RWPE1 (cell line): Measurements from ENCODE around the gene RALGPS2.

Experiments used
- CTCF ChIA-PET: fragments of 350-600 bp; sonication (Branson Sonifier 250); formaldehyde crosslinking; extraction: SDS; loops from one replicate; lab custom pipeline; 2021; lab: Yijun Ruan, JAX
- POLR2A ChIA-PET: fragments of 400-600 bp; formaldehyde crosslinking; extraction: SDS; loops from one replicate; lab custom pipeline; 2020; ENCODE audit warnings: antibody characterized with exemption; ENCODE audit not compliant: low non-redundant PET; lab: Yijun Ruan, JAX
- DNase-seq: peaks from one replicate; pipeline ENCODE4 v3.0.0; 2012; ENCODE audit warnings: low spot score
- H3K27ac ChIP-seq: fragments of 450-650 bp; 2 replicates; pipeline ENCODE4 v1.5.1; 2017
- TF ChIP-seq, protein P1 (sequence below): fragments of 450-650 bp; conservative IDR thresholded peaks from 2 replicates; pipeline ENCODE4 v1.5.1; 2017; ENCODE audit warnings: low read depth, mild to moderate bottlenecking

RALGPS2 gene

DNA sequence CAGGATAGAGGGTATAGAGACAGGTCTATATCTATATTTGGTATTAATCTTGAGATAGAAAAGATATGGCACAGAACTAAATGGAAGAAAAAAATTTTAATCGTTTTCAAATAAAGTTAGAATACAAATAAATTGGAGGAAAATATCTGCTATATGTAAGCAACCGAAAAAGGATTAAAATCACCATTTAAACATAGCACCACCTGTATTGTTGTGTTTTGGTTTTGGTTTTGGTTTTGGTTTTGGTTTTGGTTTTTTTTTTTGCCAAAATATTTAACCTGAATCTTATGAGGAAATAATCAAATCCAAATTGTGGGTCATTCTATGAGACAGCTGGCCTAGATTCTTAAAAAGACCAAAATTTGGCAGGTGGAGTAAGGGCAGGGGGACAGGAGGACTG, 174.4 kb downstream of the RALGPS2 start:
- TF ChIP-seq, protein P1, sequence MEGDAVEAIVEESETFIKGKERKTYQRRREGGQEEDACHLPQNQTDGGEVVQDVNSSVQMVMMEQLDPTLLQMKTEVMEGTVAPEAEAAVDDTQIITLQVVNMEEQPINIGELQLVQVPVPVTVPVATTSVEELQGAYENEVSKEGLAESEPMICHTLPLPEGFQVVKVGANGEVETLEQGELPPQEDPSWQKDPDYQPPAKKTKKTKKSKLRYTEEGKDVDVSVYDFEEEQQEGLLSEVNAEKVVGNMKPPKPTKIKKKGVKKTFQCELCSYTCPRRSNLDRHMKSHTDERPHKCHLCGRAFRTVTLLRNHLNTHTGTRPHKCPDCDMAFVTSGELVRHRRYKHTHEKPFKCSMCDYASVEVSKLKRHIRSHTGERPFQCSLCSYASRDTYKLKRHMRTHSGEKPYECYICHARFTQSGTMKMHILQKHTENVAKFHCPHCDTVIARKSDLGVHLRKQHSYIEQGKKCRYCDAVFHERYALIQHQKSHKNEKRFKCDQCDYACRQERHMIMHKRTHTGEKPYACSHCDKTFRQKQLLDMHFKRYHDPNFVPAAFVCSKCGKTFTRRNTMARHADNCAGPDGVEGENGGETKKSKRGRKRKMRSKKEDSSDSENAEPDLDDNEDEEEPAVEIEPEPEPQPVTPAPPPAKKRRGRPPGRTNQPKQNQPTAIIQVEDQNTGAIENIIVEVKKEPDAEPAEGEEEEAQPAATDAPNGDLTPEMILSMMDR = no peak
- CTCF ChIA-PET = interaction anchor here (1.1 kb wide), 1 partner anchor 14 kb away, joined by 4 read pairs; no protein-coding TSS in a partner anchor
- DNase-seq = no peak
- H3K27ac ChIP-seq = no peak overlapping the region
- POLR2A ChIA-PET = no interaction called here

DNA sequence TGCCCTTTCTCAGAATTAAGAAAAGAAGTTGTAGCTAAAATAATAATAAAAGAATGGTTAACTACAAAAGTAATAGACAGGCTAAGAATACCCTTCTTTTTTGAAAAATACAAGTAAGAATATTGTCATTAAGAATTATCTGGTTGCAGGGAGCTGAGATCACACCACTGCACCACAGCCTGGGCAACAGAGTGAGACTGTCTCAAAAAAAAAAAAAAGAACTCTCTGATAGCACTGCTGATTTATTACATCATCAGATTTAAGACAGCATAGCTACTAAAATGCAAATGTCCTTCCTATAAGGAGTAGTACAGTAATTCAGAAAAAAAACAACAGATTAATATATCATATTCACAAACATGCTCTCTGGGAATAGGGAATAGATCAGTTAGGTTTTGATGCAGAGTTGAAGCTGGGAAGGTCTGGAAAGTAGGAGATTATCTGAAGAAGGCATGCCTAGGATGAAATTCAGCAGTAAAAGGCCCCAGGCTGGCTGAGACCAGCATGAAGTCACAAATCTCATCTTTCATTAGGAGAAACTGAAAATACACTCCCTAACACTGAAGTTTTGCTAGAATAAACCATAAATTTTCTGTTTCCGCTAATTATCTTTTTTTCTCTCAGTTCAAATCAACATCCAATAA, 176.6 kb downstream of the RALGPS2 start:
- TF ChIP-seq, protein P1 = no peak
- ChIA-PET POLR2A (no interaction called here), CTCF (interaction anchor here (1.5 kb wide), 1 partner anchor 369 kb away, joined by 3 read pairs; no protein-coding TSS in a partner anchor)
- DNase-seq = no peak
- no peak overlapping the region for H3K27ac ChIP-seq

DNA sequence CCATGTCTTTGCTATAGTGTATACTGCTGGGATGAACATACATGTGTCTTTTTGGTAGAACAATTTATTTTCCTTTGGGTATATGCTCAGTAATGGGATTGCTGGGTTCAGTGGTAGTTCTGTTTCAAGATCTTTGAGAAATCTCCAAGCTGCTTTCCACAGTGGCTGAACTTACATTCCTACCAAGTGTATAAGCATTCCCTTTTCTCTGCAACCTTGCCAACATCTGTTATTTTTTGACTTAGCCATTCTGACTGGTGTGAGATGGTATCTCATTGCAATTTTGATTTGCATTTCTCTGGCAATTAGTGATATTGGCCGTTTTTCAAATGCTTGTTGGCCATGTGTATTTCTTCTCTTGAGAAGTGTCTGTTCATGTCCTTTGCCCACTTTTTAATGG, 183.3 kb downstream of the RALGPS2 start:
- H3K27ac ChIP-seq = no peak overlapping the region
- POLR2A ChIA-PET = no interaction called here
- CTCF ChIA-PET = no interaction called here
- TF ChIP-seq, protein P1 = no peak
- no peak for DNase-seq

DNA sequence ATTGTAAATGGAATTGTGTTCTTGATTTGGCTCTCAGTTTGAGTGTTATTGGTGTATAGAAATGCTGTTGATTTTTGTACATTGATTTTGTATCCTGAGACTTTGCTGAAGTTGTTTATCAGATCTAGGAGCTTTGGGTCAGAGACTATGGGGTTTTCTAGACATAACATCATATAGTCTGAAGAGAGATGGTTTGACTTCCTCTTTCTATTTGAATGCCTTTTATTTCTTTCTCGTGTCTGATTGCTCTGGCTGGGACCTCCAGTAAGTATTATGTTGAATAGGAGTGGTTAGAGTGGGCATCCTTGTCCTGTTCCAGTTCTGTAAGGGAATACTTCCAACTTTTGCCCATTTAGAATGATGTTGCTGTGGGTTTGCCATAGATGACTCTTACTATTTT, 185.0 kb downstream of the RALGPS2 start:
- no peak for DNase-seq
- ChIA-PET POLR2A (no interaction called here), CTCF (interaction anchor here (0.6 to 1.2 kb wide), 2 partner anchors 12 to 101 kb away, joined by 4 read pairs; no protein-coding TSS in a partner anchor)
- H3K27ac ChIP-seq = no peak overlapping the region
- TF ChIP-seq, protein P1 = no peak

DNA sequence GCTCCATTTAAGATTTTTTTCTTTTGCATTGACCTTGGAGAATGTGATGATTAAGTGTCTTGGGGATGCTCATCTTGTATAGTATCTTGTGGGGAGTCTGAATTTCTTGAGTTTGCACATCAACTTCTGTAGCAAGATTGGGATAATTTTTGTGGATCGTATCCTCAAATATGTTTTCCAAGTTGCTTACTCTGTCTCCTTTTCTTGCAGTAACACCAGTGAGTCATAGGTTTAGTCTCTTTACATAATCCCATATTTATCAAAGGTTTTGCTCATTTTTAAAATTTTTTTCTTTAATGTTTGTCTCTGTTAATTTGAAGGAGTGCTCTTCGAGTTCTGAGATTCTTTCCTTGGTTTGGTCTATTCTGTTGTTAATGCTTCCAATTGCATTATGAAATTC, 187.6 kb downstream of the RALGPS2 start:
- no peak for DNase-seq
- POLR2A ChIA-PET = no interaction called here

DNA sequence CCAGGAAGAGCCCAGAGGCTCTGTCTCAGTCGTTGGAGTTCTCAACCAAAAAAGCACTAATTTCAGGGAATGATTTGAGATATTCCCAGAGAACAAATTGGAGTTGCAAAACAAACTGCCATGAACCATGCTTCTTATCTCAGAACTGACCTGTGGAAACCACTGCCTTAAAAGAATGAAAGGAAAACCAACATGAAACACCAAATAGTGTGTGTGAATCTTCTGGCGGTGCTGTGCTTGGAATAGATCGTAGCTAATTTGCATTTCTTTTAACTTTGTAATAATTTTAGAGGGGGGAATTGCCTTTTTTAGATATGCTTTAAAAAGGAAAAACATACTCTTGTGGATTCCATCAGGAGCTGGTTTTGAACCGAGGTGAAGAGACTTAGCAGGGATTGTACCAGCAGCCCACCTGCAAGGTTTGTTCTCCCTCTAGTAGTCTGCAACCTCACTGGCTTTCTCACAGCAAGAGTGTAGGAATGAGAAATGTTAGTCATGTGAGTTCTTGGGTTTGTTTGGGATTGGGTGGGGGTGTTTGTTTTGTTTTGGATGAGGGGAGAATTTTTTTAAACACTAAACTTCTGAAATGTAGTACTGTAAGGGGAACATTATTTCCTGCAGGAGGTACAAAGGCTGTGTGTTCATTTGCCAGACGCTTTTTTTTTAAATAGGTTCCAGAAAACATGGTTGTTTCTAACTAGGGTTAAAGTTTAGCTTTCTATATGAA, 191.6 kb downstream of the RALGPS2 start:
- no peak overlapping the region for H3K27ac ChIP-seq
- DNase-seq = no peak
- ChIA-PET POLR2A (no interaction called here), CTCF (no interaction called here)
- TF ChIP-seq, protein P1 = no peak

More for the DNA sequence above, 187.6 kb downstream of the RALGPS2 start:
- CTCF ChIA-PET = no interaction called here
- TF ChIP-seq, protein P1 = no peak
- no peak overlapping the region for H3K27ac ChIP-seq
